CD4-positive, alpha-beta T cell treated with Interferon alpha-2 for 1 hour (primary cell): ENCODE measurements around the gene HAPSTR1.
"Not testable (repeated sequence)": the region's sequence is repeated elsewhere in the genome, so short reads cannot be mapped to it uniquely, and the experiment has no call there.

Experiments
- DNase-seq, 2 donors: peaks; one replicate each; pipeline ENCODE4 v3.0.0-alpha.2; 2020 to 2022

Gene HAPSTR1, protein sequence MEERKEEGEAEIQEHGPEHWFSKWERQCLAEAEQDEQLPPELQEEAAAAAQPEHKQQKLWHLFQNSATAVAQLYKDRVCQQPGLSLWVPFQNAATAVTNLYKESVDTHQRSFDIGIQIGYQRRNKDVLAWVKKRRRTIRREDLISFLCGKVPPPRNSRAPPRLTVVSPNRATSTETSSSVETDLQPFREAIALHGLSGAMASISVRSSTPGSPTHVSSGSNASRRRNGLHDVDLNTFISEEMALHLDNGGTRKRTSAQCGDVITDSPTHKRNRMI

GRCh38 chr16:9090960-9091866 is at the start of gene HAPSTR1:
Gene HAPSTR1 (plus strand): TSS chr16:9091644. CDS start chr16:9092045, 401 bp downstream.
- DNase-seq: peak; percentile 100

DNA sequence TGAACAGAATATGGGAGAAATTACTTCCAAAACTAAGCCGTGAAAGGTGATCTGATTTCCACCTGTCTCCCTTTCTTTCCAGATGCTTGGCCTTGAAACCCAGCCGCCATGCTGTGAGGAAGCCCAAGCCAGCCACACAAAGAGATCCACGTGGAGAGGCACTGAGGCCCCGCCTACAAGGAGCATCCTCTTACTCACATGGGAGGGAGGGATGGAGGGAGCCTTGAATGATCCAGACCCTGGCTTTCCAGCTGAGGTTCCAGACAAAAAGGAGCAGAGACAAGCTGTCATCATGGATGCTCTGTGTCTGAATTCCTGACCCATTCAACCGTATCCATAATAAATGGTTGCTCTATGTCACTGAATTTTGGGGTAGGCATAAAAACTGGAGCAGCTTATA is 48.9 kb upstream of the HAPSTR1 start:
- no peak for DNase-seq

GRCh38 chr16:9042964-9043680 is 48.3 kb upstream of the HAPSTR1 start:
- no peak for DNase-seq

DNA sequence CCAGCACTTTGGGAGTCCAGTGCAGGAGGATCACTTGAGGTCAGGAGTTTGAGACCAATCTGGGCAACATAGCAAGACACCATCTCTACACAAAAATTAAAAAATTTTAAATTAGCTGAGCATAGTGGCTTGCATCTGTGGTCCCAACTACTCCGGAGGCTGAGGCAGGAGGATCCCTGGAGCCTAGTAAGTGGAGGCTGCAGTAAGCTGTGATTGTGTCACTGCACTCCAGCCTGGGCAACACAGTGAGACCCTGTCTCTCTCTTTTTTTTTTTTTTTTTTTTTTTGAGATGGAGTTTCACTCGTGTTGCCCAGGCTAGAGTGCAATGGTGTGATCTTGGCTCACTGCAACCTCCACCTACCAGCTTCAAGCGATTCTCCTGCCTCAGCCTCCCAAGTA is 45.9 kb upstream of the HAPSTR1 start:
- not testable (repeated sequence) for DNase-seq

- DNase-seq: no peak
Measured at GRCh38 chr16:9046667-9047055, 44.8 kb upstream of the HAPSTR1 start.

DNA sequence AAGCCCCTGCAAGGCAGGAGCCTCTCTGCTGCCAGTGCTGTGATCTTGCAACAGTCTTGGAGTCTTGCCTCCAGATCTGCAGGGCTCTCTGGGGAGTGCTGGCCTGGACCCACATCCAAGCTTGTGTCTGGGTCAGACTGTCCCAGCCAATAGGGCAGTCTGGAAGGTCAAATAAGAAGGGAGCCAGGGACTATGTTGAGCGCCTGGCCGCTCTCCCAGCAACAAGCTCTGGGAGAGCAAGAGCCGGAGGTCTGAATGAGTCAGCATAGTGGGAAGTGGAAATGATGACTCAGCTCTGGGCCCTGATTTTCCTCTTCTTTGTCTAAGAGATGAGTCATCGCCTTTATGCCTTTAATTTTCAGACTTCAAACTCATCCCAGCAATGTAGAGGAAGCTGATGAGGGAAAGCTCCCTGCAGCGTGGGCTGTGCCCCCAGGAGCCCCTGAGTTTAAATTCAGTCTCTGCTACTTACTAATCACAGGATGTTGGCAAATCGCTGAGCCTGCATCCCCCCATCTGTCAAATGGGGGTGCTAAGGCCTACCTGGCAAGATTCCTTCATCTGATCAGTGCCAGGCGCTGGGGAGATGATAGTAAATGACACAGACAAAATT is 43.6 kb upstream of the HAPSTR1 start:
- DNase-seq: peak; percentile 7 to 54

DNA sequence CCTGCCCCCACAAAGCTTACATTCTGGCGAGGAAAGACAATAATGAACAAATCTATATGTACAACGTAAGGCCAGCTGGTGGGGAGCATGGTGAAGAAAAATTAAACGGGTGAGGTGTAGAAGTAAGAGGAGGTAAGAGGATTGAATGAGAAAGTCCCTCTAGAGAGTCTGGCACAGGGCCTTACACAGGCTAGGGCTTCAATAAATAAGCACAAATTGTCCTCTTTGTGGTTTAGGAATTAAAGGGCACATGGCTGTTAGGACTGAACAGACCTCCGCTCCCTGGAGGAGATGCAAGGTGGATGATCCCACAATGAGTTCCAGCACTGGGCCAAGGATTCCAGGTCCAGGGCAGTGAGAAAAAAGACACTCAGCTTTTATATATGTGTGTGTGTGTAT is 43.1 kb upstream of the HAPSTR1 start:
- DNase-seq: no peak

- DNase-seq: no peak
Measured at GRCh38 chr16:9049241-9049640, 42.2 kb upstream of the HAPSTR1 start.

DNA sequence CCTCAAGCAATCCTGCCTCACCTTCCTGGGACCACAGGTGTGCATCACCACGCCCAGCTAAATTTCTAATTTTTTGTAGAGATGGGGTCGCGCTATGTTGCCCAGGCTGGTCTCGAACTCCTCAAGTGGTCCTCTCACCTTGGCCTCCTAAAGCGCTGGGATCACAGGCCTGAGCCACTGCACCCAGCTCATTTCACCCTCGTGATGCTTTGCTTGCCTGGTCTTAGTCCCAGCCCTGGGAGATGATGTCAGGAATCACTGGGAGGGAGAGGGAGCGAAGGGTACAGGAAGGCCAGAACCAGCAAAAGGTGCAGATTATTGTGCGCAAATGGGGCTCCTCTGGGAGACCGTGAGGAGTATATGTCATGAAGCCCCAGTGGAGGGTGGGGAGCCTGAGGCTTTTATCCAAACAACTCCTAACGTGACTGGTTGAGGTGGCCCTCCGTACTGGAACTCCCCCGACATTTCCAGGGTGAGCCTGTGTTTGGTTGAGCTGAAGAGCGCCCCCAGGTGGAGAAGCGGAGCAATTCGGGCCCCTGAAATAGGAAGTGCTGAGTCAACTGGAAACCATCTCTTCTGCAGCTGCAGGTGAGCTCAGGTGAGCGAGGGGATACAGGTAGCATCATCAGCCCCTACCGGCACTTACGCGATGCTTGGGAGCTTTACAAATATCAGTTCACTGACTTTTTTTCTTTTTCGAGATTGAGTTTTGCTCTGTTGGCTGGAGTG is 41.2 kb upstream of the HAPSTR1 start:
- DNase-seq: peak; percentile 4 to 11

- peak in 1 of 2 donors; percentile 12 for DNase-seq
Measured at GRCh38 chr16:9053006-9053601, 38.3 kb upstream of the HAPSTR1 start.

- no peak for DNase-seq
Measured at GRCh38 chr16:9054460-9054859, 37.0 kb upstream of the HAPSTR1 start.

DNA sequence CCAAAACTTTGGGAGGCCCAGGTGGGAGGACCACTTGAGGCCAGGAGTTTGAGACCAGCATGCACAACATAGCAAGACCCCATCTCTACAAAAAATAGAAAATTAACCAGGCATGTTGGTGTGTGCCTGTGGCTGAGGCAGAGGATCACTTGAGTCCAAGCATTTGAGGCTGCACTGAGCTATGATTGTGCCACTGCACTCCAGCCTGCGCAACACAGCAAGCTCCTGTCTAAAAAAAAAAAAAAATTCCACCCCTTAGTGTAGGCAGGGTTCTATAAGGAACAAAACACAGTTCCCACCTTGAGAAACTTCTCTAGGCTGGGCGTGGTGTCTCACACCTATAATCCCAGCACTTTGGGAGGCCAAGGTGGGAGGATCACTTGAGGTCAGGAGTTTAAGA is 36.3 kb upstream of the HAPSTR1 start:
- DNase-seq: no peak

DNA sequence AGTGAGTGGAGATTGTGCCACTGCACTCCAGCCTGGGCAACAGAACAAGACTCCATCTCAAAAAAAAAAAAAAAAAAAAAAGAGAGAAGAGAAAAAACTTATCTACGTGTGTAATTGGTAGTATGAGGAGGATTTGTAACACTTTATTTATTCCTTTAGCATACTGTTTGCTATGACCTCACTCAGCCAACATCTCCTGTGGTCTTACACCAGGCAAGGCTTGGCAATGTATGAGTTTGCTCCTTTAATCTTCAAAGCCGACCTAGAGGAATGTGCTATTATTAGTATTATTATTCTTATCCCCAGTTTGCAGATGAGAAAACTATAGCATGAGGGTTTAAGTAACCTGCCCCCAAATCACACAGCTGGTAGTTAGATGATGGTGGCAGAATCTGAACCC is 35.8 kb upstream of the HAPSTR1 start:
- no peak for DNase-seq

DNA sequence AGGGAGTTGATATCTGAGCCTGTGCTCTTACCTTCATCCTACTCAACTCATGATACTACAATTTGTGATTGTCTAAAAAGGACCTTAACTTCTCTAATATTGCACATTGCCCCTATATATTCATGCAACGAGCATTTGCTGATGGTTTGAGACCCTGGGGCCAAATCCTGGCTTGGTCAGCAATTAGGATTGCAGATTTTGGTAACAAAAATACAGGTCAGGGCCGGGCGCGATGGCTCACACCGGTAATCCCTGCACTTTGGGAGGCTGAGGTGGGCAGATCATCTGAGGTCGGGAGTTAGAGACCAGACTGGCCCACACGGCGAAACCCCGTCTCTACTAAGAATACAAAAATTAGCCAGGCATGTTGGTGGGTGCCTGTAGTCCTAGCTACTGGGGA is 35.4 kb upstream of the HAPSTR1 start:
- DNase-seq: no peak

DNA sequence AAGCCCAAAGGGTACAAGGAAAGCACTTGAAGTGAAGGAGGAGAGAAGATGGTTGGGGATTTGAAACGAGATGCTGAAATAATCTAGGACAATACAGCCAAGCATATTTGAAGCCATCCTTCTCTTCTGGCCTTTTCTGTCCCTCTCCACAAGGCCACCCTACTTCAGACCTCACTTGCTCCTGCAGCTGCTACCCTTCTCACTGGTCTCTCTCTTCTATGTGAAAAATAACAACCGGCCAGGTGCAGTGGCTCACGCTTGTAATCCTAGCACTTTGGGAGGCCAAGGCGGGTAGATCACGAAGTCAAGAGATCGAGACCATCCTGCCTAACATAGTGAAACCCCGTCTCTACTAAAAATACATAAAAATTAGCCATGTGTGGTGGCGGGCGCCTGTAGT is 33.2 kb upstream of the HAPSTR1 start:
- no peak for DNase-seq

DNA sequence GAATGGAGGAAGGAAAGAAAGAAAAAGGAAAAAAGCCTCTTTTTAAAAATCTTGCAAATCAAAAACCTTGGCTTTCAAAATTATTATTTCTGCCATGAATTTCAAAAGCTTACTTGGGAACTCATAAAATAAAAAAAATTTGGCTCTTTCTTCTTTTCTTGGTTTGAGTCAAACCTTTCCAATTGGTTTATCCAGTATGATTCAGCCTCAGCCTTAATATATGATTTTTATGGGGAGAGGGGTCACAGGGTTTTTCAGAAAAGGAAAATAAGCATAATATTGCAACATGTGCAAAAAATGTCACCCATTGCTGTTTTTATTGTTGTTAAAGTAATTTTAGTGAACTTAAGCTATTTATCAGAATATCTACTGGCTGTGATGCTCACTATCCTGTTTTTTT is 31.2 kb upstream of the HAPSTR1 start:
- no peak for DNase-seq

GRCh38 chr16:9061358-9061813 is 30.1 kb upstream of the HAPSTR1 start:
- peak in 1 of 2 donors; percentile 16 for DNase-seq

- DNase-seq: no peak
Measured at GRCh38 chr16:9062301-9062700, 29.1 kb upstream of the HAPSTR1 start.

- no peak for DNase-seq
Measured at GRCh38 chr16:9065077-9065476, 26.4 kb upstream of the HAPSTR1 start.

GRCh38 chr16:9068886-9069285 is 22.6 kb upstream of the HAPSTR1 start:
- DNase-seq: no peak

GRCh38 chr16:9070254-9070653 is 21.2 kb upstream of the HAPSTR1 start:
- no peak for DNase-seq

DNA sequence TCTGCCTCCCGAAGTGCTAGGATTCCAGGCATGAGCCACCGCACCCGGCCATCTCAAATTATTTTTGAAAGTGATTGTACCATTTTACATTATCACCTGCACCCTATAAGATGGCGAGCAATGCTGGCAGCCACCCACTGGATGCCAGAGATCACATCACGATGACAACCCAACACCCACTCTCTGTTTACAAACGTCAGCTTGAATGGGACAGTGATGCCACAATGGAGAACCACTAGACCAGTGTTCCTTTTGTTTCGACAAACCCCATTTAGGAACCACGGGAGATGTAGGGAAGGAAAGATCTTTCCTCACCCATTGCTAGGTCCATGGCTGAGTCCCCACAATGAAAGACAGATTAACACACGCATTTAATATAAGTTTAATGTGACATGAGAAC is 20.1 kb upstream of the HAPSTR1 start:
- DNase-seq: no peak
